ENCODE results near the gene GOLIM4.
"Not testable (repeated sequence)": the region's sequence is repeated elsewhere in the genome, so short reads cannot be mapped to it uniquely, and the experiment has no call there.

Gene GOLIM4

DNA sequence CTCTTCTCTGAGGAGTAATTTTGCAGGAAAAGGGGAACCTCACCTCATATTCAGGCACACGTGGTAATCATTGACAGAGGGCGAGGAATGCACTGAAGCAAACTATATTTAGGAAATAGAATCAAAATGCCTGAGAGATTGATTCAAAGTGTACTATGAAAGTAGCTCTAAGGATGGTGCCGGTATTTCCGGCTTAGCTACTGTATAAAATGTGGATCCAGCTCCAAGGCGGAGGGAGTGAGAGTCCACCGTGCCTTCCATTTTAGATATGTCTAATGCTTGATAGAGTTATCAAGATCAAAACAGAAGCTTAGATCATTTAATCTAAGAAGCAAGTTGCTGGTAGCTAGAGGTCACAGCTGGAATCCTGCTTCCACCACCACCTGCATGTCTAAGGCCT is 33.0 kb downstream of the GOLIM4 start:
- Histone ChIP-seq H3K27ac (ENCODE audit: insufficient read depth, low read length, poor library complexity, severe bottlenecking) (no peak overlapping the region), H3K9me3 (ENCODE audit: control insufficient read depth, low read length) (no peaks in the 10 kb centered on the region), H3K27me3 (replicated peaks; ENCODE audit: control insufficient read depth, insufficient read depth, low read length, poor library complexity, severe bottlenecking) (no peaks in the 10 kb centered on the region), H3K4me3 (ENCODE audit: insufficient read depth, low read depth, low read length, poor library complexity, severe bottlenecking) (no peak overlapping the region), H3K36me3 (ENCODE audit: control insufficient read depth, insufficient read depth, low read length) (no peaks in the 10 kb centered on the region), H3K4me1 (ENCODE audit: control insufficient read depth, insufficient read depth, low read length, poor library complexity, severe bottlenecking) (no peaks in the 10 kb centered on the region)
- no peak for DNase-seq

DNA sequence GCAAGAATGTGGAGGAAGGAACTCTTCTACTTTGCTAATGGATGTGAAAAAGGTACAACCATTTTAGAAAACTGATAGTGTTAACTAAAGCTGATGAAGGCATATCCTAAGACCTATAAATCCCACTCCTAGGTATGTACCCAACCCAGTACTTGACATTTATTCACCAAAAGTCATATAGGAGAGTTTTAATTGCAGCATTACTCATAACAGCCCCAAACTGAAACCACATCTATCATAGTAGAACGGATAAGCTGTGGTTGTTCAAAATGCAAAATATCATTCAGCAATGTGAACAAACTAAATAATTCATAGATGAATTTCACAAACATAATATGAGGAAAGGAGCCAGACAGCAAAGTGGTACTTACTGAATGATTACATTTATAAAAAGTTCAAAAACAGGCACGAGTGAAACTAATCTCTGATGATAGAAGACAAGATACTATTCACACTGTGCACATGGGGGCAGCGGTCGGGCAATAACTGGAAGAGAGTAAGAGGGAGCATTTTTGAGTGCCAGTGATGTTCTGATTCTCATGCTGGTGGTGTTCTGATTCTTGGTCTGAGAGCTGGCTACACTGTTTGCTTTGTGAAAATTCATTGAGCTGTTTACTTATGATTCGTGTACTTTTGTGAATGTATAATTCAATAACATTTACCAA is 34.3 kb downstream of the GOLIM4 start:
- Histone ChIP-seq H3K4me1 (ENCODE audit: control insufficient read depth, insufficient read depth, low read length, poor library complexity, severe bottlenecking) (no peaks in the 10 kb centered on the region), H3K36me3 (ENCODE audit: control insufficient read depth, insufficient read depth, low read length) (no peaks in the 10 kb centered on the region), H3K27ac (ENCODE audit: insufficient read depth, low read length, poor library complexity, severe bottlenecking) (no peak overlapping the region), H3K9me3 (ENCODE audit: control insufficient read depth, low read length) (no peaks in the 10 kb centered on the region), H3K4me3 (ENCODE audit: insufficient read depth, low read depth, low read length, poor library complexity, severe bottlenecking) (no peak overlapping the region), H3K27me3 (replicated peaks; ENCODE audit: control insufficient read depth, insufficient read depth, low read length, poor library complexity, severe bottlenecking) (no peaks in the 10 kb centered on the region)
- DNase-seq, result no peak

DNA sequence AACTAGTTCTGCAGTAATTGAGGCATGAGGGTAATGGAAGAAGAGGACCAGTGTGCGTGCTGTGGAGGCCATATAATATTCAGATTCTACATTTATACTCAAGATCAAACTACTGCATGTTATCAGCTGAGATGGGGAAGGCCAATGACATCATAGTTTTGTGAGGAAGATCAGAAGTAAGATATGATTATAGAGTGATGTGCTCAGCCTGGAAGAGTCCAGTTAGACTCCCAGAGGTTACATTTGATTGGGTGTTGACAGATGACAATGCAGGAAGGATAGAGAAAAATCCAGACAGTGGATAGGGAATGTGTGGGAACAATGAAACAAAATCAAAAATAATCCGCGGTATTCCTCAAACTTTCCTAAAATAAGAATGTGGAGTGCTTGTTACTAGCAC is 35.4 kb downstream of the GOLIM4 start:
- Histone ChIP-seq H3K27me3 (replicated peaks; ENCODE audit: control insufficient read depth, insufficient read depth, low read length, poor library complexity, severe bottlenecking) (no peaks in the 10 kb centered on the region), H3K9me3 (ENCODE audit: control insufficient read depth, low read length) (no peaks in the 10 kb centered on the region), H3K27ac (ENCODE audit: insufficient read depth, low read length, poor library complexity, severe bottlenecking) (no peak overlapping the region), H3K4me1 (ENCODE audit: control insufficient read depth, insufficient read depth, low read length, poor library complexity, severe bottlenecking) (no peaks in the 10 kb centered on the region), H3K36me3 (ENCODE audit: control insufficient read depth, insufficient read depth, low read length) (no peaks in the 10 kb centered on the region), H3K4me3 (ENCODE audit: insufficient read depth, low read depth, low read length, poor library complexity, severe bottlenecking) (no peak overlapping the region)
- no peak for DNase-seq

DNA sequence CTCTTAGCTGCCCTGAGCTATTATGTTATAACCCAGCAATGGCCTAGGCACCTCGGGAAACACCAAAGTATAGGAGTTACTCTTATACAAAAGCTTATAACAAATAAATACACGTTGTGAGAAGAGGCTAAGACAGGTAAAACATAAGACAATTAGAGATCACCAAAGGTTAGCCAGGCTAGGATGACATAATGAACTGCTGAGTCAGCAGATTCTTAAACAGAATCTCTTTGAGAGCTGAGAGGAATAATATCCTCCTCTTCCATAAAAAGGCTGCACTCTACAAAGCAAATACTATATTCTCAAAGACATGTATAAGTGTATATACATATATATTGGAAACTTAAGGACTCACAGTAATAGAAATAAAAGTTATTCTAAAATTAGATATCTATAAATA is 37.2 kb downstream of the GOLIM4 start:
- H3K9me3 ChIP-seq (ENCODE audit: control insufficient read depth, low read length), result no peaks in the 10 kb centered on the region
- H3K4me3 ChIP-seq (ENCODE audit: insufficient read depth, low read depth, low read length, poor library complexity, severe bottlenecking), result no peak overlapping the region
- H3K27me3 ChIP-seq (replicated peaks; ENCODE audit: control insufficient read depth, insufficient read depth, low read length, poor library complexity, severe bottlenecking), result no peaks in the 10 kb centered on the region
- no peaks in the 10 kb centered on the region for H3K36me3 ChIP-seq (ENCODE audit: control insufficient read depth, insufficient read depth, low read length)
- H3K27ac ChIP-seq (ENCODE audit: insufficient read depth, low read length, poor library complexity, severe bottlenecking), result no peak overlapping the region
- H3K4me1 ChIP-seq (ENCODE audit: control insufficient read depth, insufficient read depth, low read length, poor library complexity, severe bottlenecking), result no peaks in the 10 kb centered on the region
- no peak for DNase-seq

DNA sequence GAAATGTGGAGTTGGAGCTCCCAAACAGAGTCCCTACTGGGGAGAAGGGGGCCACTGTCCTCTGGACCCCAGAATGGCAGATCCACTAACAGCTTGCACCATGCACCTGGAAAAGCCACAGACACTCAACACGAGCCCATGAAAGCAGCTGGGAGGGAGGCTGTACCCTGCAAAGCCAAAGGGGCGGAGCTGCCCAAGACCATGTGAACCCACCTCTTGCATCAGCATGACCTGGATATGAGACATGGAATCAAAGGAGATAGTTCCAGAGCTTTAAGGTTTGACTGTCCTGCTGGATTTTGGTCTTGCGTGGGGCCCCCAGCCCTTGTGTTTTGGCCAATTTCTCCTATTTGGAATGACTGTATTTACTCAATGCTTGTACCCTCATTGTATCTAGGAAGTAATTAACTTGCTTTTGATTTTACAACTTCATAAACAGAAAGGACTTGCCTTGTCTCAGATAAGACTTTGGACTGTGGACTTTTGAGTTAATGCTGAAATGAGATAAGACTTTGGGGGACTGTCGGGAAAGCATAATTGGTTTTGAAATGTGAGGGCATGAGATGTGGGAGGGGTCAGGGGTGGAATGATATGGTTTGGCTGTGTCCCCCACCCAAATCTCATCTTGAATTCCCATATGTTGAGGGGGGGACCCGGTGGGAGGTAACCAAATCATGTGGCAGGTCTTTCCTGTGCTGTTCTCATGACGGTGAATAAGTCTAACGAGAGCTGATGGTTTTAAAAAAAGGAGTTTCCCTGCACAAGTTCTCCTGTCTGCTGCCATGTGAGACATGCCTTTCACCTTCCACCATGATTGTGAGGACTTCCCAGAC is 39.1 kb downstream of the GOLIM4 start:
- not testable (repeated sequence) for DNase-seq; H3K9me3 ChIP-seq (ENCODE audit: control insufficient read depth, low read length); H3K27ac ChIP-seq (ENCODE audit: insufficient read depth, low read length, poor library complexity, severe bottlenecking); H3K27me3 ChIP-seq (replicated peaks; ENCODE audit: control insufficient read depth, insufficient read depth, low read length, poor library complexity, severe bottlenecking); H3K36me3 ChIP-seq (ENCODE audit: control insufficient read depth, insufficient read depth, low read length); H3K4me3 ChIP-seq (ENCODE audit: insufficient read depth, low read depth, low read length, poor library complexity, severe bottlenecking); H3K4me1 ChIP-seq (ENCODE audit: control insufficient read depth, insufficient read depth, low read length, poor library complexity, severe bottlenecking)

DNA sequence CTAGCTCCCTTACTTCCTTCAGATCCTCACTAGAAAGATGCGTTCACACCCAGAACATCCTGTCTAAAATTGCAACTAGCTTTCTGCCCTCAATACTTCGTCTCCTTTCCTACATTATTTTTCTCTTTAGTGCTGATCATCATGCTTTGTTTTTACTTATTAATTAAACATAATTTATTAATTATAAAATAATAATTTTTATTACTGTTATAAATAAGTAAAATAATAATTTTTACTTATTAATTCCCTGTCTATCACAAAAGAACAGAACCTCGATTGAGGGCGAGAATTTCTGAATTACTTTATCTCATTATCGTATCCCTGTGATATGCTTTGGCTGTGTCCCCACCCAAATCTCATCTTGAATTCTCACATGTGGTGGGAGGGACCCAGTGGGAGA is 41.3 kb downstream of the GOLIM4 start:
- H3K9me3 ChIP-seq (ENCODE audit: control insufficient read depth, low read length), result no peaks in the 10 kb centered on the region

DNA sequence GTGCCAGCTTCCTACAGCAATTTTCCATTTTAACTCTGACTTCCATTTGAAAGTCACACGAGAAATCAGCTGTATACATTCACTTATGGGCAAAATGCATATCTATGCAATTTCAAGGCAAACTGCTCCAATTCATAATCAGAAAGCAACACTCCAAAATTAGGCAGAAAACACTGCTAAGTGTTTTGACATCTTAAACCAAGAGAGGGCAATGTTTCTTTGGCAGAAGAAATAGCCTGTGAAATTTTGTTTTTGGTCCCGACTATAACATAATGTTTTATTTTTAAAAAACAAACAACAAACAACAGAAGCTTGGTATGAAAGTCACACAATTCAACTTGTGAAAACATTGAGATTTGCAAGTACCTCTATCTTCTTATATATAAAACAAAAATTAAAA is 42.6 kb downstream of the GOLIM4 start:
- H3K9me3 ChIP-seq (ENCODE audit: control insufficient read depth, low read length), result no peaks in the 10 kb centered on the region
- no peaks in the 10 kb centered on the region for H3K36me3 ChIP-seq (ENCODE audit: control insufficient read depth, insufficient read depth, low read length)
- H3K27me3 ChIP-seq (replicated peaks; ENCODE audit: control insufficient read depth, insufficient read depth, low read length, poor library complexity, severe bottlenecking), result no peaks in the 10 kb centered on the region
- H3K27ac ChIP-seq (ENCODE audit: insufficient read depth, low read length, poor library complexity, severe bottlenecking), result no peak overlapping the region
- H3K4me1 ChIP-seq (ENCODE audit: control insufficient read depth, insufficient read depth, low read length, poor library complexity, severe bottlenecking), result no peaks in the 10 kb centered on the region
- DNase-seq, result no peak
- H3K4me3 ChIP-seq (ENCODE audit: insufficient read depth, low read depth, low read length, poor library complexity, severe bottlenecking), result no peak overlapping the region

More for the DNA sequence above, 41.3 kb downstream of the GOLIM4 start:
- no peaks in the 10 kb centered on the region for H3K36me3 ChIP-seq (ENCODE audit: control insufficient read depth, insufficient read depth, low read length)
- DNase-seq, result no peak
- H3K4me3 ChIP-seq (ENCODE audit: insufficient read depth, low read depth, low read length, poor library complexity, severe bottlenecking), result no peak overlapping the region
- no peak overlapping the region for H3K27ac ChIP-seq (ENCODE audit: insufficient read depth, low read length, poor library complexity, severe bottlenecking)
- H3K27me3 ChIP-seq (replicated peaks; ENCODE audit: control insufficient read depth, insufficient read depth, low read length, poor library complexity, severe bottlenecking), result no peaks in the 10 kb centered on the region
- H3K4me1 ChIP-seq (ENCODE audit: control insufficient read depth, insufficient read depth, low read length, poor library complexity, severe bottlenecking), result no peaks in the 10 kb centered on the region

DNA sequence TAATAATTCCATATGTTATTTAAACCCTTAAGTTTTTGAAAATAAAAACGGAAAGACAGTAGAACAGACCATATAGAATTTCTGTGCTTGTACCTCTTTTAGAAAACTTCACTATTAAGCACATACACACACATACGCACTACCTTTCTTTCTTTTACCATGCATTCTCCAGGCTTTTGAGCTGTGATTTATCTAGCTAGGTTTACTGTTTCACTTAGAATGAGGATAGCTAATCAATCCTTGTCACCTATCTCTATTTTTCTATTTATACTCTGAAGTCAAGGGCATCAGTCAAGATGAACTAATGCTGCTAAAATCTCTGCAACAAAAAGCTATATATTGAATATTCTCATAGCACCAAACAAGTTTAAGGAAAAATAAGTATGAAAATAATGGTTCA is 43.2 kb downstream of the GOLIM4 start:
- Histone ChIP-seq H3K27ac (ENCODE audit: insufficient read depth, low read length, poor library complexity, severe bottlenecking) (no peak overlapping the region), H3K27me3 (replicated peaks; ENCODE audit: control insufficient read depth, insufficient read depth, low read length, poor library complexity, severe bottlenecking) (no peaks in the 10 kb centered on the region), H3K4me3 (ENCODE audit: insufficient read depth, low read depth, low read length, poor library complexity, severe bottlenecking) (no peak overlapping the region), H3K36me3 (ENCODE audit: control insufficient read depth, insufficient read depth, low read length) (no peaks in the 10 kb centered on the region), H3K9me3 (ENCODE audit: control insufficient read depth, low read length) (no peaks in the 10 kb centered on the region), H3K4me1 (ENCODE audit: control insufficient read depth, insufficient read depth, low read length, poor library complexity, severe bottlenecking) (no peaks in the 10 kb centered on the region)
- DNase-seq, result no peak

DNA sequence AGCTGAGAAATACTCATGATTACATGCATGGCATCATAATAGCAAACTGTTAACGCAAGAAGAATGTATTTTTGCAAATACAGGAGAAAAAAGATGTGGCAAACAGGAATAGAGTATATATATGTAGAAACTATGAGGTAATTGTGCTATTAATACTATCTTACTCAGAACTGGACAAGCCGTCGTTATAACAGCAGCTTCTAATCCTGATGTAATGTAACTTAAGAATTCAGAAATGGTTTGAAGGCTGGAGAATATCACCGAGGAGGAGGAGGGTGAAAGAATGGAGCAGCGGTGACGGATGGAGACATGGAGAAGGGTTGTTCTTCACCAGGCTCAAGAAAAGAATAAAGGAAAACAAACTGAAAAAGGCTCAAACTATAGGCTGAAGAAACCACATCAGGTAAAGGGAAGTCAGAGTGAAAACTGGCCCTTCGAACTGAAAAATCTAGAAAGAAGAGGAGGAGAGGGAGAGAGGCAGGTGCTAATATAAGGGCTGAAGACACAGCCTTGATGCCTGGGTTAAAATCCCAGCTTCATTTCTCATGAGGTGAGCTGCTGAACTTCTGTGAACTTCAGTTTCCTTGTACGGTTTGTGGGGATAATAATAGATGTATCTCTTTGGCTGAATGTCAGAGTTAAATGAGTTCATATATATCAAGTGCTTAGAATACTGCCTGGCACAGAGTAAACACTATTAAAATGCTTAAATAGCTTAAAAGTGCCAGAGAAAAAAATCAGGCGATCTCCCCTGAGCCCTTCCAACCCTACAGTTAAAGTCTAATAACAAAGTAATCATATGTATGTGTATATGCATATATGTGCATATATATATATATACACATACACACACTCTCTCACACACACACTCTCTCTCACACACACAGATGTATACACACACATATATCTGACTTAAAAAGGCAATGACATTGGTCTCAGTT is 43.9 kb downstream of the GOLIM4 start:
- no peak overlapping the region for H3K4me3 ChIP-seq (ENCODE audit: insufficient read depth, low read depth, low read length, poor library complexity, severe bottlenecking)
- H3K4me1 ChIP-seq (ENCODE audit: control insufficient read depth, insufficient read depth, low read length, poor library complexity, severe bottlenecking), result no peaks in the 10 kb centered on the region
- no peak overlapping the region for H3K27ac ChIP-seq (ENCODE audit: insufficient read depth, low read length, poor library complexity, severe bottlenecking)
- H3K9me3 ChIP-seq (ENCODE audit: control insufficient read depth, low read length), result no peaks in the 10 kb centered on the region
- no peaks in the 10 kb centered on the region for H3K27me3 ChIP-seq (replicated peaks; ENCODE audit: control insufficient read depth, insufficient read depth, low read length, poor library complexity, severe bottlenecking)
- DNase-seq, result no peak
- H3K36me3 ChIP-seq (ENCODE audit: control insufficient read depth, insufficient read depth, low read length), result no peaks in the 10 kb centered on the region
